Transverse colon (tissue), 4 donors: ENCODE data around the gene ROPN1. TPM values are rescaled to one million over a fixed set of nuclear protein-coding genes. Genes with fewer than 3 reads are reported as not detected.
A peak's percentile ranks its signal among the peaks of the same experiment; 100 is the strongest.
"Not testable (repeated sequence)": the region's sequence is repeated elsewhere in the genome, so short reads cannot be mapped to it uniquely, and the experiment has no call there.

Source experiments
- DNase-seq: peaks from one replicate; pipeline ENCODE4 v3.0.0-alpha.2; 2019
- H3K27ac ChIP-seq, 4 donors: fragments of 200-600 bp; sonication (generic); 2 replicates each; pipeline ENCODE4 v1.5.1; 2016 to 2018; ENCODE audit warnings: inconsistent platforms in 4 of 4
- H3K27me3 ChIP-seq: fragments of 200-600 bp; sonication (generic); 2 replicates; pipeline ENCODE4 v1.5.1; 2017; ENCODE audit warnings: inconsistent platforms
- H3K36me3 ChIP-seq, 4 donors: fragments of 200-600 bp; sonication (generic); 2 replicates each; pipeline ENCODE4 v1.5.1; 2017 to 2019; ENCODE audit warnings: inconsistent platforms in 4 of 4
- H3K4me1 ChIP-seq, 4 donors: fragments of 200-600 bp; sonication (generic); 2 replicates each; pipeline ENCODE4 v1.5.1; 2017 to 2020; ENCODE audit warnings: inconsistent platforms in 4 of 4
- H3K4me3 ChIP-seq, 4 donors: fragments of 200-600 bp; sonication (generic); 1 replicate in 1 of 4; 2 replicates in 3 of 4; pipeline versions ENCODE4 v1.5.1 to v1.6.1; 2017 to 2019; ENCODE audit warnings: inconsistent platforms in 4 of 4
- H3K9me3 ChIP-seq, 2 donors: fragments of 200-600 bp; sonication (generic); 2 replicates each; pipeline ENCODE4 v1.5.1; 2017 to 2019; ENCODE audit warnings: inconsistent platforms in 2 of 2
- EP300 ChIP-seq: sonication (generic); formaldehyde crosslinking; IDR thresholded peaks from one replicate; pipeline ENCODE4 v1.6.1; 2017; ENCODE audit warnings: antibody characterized with exemption, low read depth
- POLR2A ChIP-seq: fragments of 450-650 bp; IDR thresholded peaks from one replicate; pipeline ENCODE4 v1.6.1; 2016; ENCODE audit warnings: antibody characterized with exemption, mild to moderate bottlenecking, moderate library complexity
- POLR2AphosphoS5 ChIP-seq, 3 donors: sonication (generic); formaldehyde crosslinking; IDR thresholded peaks; one replicate each; pipeline ENCODE4 v1.6.1; 2016; ENCODE audit warnings: antibody characterized with exemption in 3 of 3
- WGBS, 2 donors: methylation state at CpG; one replicate each; pipeline ENCODE4 v1.1.5; 2018; ENCODE audit warnings: low coverage in 1 of 2; 5-methylcytosine and 5-hydroxymethylcytosine counted together
- in situ Hi-C, 4 donors: fragments of 200-750 bp; cut with MboI; loops; one replicate each; pipeline versions ENCODE4 v1.15.0 to v1.15.1; 2017; ENCODE audit warnings: low sequenced_read_pairs in 3 of 4, low pct_ligation_motif_present in 1 of 4, low pct_unique_long_range_greater_than_20kb in 1 of 4
- intact Hi-C: fragments of 100-400 bp; cut with DNase I; formaldehyde crosslinking; loops from one replicate; pipeline ENCODE4 v1.15.1; 2023; ENCODE audit warnings: low total_unique reads
- total RNA-seq, 4 donors: library from RNA; depleted of rRNA; stranded (reverse); fragments of >200 nt; gene quantifications; one replicate each; pipeline ENCODE4 v1.1.0, GENCODE V29; 2016
- TF ChIP-seq, protein P1 (sequence below), 5 experiments: fragments of 200-600 bp in 3 of 5; fragments of 450-650 bp in 2 of 5; sonication (generic) in 3 of 5; IDR thresholded peaks; 1 replicate in 2 of 5; 2 replicates in 3 of 5; pipeline ENCODE4 v1.5.1; 2016 to 2017; ENCODE audit warnings: antibody characterized with exemption in 5 of 5, inconsistent platforms in 3 of 5, mild to moderate bottlenecking in 2 of 5, moderate library complexity in 1 of 5

Gene ROPN1
- total RNA-seq = 1 to 10 TPM in 3 of 4 donors, not detected in 1; 1.9 to 3.4 (median 3.0) TPM

DNA sequence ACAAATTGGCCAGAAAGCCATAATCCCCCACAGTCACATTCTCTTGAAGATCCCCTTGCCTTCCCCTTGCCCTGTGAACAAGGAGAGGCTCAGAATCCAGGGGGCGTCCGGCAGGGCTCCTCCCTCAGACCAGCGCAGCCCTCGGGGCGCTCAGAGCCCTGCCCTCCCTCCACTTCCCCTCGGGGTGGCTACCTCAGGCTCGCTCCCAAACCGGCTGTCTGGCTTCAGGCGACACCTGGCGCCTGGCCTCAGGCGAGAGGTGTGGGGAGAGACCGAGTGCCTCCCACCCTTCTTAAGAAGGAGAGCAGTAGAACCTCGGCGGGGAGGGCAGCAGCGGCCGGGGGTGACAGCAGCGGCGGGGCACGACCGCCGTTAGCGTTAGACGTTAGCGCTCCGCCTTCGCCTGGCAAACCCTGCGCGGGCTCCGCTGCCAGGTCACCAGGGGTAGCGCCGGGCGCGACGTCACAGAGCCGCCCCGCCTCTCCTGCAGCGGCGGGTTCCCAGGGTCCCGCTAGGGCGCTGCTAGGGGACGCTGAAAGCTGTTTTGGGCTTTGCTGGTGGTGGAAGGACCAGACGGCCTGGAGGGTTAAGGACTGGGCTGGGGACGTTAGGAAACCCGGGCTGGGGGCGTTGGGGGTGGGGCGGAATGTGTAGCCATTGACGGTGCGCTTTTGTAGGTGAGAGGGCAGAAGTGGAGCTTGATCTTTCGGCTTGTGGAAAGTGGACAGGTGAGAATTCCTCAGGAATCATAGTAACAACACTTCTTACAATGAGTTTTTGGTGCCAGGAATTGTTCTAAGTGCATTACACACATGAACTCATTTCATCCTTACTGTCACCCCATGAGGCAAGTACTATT lies at the start of gene ROPN1:
Gene ROPN1, minus strand, starts transcription at position 395 of the 859 bp plus-strand sequence. CDS start 11,643 bp downstream, outside the sequence.
- WGBS, 2 donors = 9% methylated on average over 8 of the region's 49 CpGs; no CpG with 5 or more reads in 1 of the 2 donors
- H3K9me3 ChIP-seq, H3K27me3 ChIP-seq, H3K27ac ChIP-seq, DNase-seq, H3K4me1 ChIP-seq, in situ Hi-C loops, H3K36me3 ChIP-seq, intact Hi-C loops, H3K4me3 ChIP-seq: not testable (repeated sequence)

DNA sequence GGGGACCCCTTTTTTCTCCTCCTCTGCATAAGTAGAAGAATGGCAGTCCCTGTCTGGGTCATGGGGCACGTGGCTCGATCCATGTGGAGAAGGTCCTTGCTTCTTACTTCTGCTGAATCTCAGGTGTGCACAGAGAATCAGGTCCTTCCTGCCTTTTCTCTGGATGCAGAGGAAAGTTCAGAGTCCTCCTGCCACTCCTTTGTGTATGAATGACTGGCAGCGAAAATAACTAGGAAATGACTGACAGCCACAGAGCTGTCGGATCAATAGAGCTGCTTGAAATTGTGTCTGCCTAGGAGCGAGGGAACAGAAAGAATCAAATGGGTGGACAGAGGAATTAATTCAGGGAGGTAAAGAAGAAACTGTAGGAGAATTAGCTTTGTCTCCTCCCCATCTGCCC lies 49.6 kb upstream of the ROPN1 start:
- no peaks in the 10 kb centered on the region for H3K36me3 ChIP-seq
- intact Hi-C loops = no loop called here
- no peaks in the 10 kb centered on the region for H3K9me3 ChIP-seq
- no peaks in the 10 kb centered on the region for H3K27me3 ChIP-seq
- DNase-seq = peak; percentile 37
- 55 to 73% methylated on average over 2 to 5 of the region's 5 CpGs for WGBS, 2 donors
- H3K4me3 ChIP-seq = peak overlapping the region in 1 of 4 donors; percentile 6
- H3K27ac ChIP-seq = peak overlapping the region; percentile 47 to 72 (median 66)
- TF ChIP-seq POLR2AphosphoS5 (IDR thresholded peaks at IDR 0.05) (no peak), EP300 (no peak), POLR2A (no peak)
- TF ChIP-seq, protein P1, sequence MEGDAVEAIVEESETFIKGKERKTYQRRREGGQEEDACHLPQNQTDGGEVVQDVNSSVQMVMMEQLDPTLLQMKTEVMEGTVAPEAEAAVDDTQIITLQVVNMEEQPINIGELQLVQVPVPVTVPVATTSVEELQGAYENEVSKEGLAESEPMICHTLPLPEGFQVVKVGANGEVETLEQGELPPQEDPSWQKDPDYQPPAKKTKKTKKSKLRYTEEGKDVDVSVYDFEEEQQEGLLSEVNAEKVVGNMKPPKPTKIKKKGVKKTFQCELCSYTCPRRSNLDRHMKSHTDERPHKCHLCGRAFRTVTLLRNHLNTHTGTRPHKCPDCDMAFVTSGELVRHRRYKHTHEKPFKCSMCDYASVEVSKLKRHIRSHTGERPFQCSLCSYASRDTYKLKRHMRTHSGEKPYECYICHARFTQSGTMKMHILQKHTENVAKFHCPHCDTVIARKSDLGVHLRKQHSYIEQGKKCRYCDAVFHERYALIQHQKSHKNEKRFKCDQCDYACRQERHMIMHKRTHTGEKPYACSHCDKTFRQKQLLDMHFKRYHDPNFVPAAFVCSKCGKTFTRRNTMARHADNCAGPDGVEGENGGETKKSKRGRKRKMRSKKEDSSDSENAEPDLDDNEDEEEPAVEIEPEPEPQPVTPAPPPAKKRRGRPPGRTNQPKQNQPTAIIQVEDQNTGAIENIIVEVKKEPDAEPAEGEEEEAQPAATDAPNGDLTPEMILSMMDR (IDR thresholded peaks at IDR 0.05) = no peak
- peaks cover 0 to 12% (median 6%) of the 10 kb centered on the region in 4 donors for H3K4me1 ChIP-seq
- in situ Hi-C loops = loop anchor here in 1 of 4 donors (25.0 kb wide), 2 partner anchors 246 to 421 kb away; no protein-coding TSS in a partner anchor

DNA sequence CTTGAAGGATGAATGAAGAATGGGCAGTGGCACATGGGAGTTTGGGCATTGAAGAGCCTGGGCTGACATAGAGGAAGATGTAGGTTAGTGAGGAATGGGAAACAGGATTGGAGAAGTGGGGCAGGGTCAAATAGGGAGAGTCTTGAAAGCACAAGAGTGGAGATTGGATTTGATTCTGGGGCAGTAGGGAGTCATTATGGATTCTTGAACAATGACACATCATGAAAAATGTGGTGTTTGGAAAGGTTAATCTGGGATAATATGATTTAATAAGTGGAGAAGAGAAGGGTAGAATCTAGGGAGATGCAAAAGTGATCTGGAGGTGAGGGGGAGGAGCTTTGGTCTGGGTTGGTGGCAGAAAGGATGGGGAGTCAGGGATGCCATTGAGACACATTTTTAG lies 45.4 kb upstream of the ROPN1 start:
- no peak for DNase-seq
- no peak overlapping the region for H3K27ac ChIP-seq
- no peak overlapping the region for H3K4me3 ChIP-seq

DNA sequence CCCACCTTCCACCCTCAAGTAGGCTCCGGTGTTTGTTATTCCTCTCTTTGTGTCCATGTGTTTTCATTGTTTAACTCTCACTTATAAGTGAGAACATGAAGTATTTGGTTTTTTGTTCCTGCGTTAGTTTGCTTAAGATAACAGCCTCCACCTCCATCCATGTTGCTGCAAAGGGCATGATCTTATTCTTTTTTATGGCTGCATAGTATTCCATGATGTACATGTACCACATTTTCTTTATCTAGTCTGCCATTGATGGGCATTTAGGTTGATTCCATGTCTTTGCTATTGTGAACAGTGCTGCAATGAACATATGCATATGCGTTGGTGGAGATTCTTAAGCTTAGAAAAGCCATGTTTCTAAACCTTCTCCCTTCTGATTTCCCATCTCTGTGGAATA lies 44.3 kb upstream of the ROPN1 start:
- H3K36me3 ChIP-seq, DNase-seq, intact Hi-C loops, H3K27ac ChIP-seq, H3K9me3 ChIP-seq, H3K4me3 ChIP-seq: not testable (repeated sequence)
- in situ Hi-C loops = loop anchor here in 1 of 4 donors (25.0 kb wide), 2 partner anchors 251 to 426 kb away; no protein-coding TSS in a partner anchor
- Histone ChIP-seq H3K4me1 (peaks cover 0 to 26% (median 16%) of the 10 kb centered on the region in 4 donors), H3K27me3 (peaks cover 32% of the 10 kb centered on the region)
- WGBS, 2 donors = 95 to 96% methylated on average over 3 of the region's 3 CpGs

More for the DNA sequence above, 45.4 kb upstream of the ROPN1 start:
- no peaks in the 10 kb centered on the region for H3K36me3 ChIP-seq
- H3K4me1 ChIP-seq = peaks cover 0 to 30% (median 15%) of the 10 kb centered on the region in 4 donors
- H3K9me3 ChIP-seq = no peaks in the 10 kb centered on the region
- in situ Hi-C loops (loop anchor here in 1 of 4 donors (25.0 kb wide), 2 partner anchors 250 to 425 kb away; no protein-coding TSS in a partner anchor), intact Hi-C loops (no loop called here)
- TF ChIP-seq EP300 (no peak), POLR2AphosphoS5 (IDR thresholded peaks at IDR 0.05) (no peak), POLR2A (no peak)
- TF ChIP-seq, protein P1 (IDR thresholded peaks at IDR 0.05) = no peak
- H3K27me3 ChIP-seq = peaks cover 28% of the 10 kb centered on the region

DNA sequence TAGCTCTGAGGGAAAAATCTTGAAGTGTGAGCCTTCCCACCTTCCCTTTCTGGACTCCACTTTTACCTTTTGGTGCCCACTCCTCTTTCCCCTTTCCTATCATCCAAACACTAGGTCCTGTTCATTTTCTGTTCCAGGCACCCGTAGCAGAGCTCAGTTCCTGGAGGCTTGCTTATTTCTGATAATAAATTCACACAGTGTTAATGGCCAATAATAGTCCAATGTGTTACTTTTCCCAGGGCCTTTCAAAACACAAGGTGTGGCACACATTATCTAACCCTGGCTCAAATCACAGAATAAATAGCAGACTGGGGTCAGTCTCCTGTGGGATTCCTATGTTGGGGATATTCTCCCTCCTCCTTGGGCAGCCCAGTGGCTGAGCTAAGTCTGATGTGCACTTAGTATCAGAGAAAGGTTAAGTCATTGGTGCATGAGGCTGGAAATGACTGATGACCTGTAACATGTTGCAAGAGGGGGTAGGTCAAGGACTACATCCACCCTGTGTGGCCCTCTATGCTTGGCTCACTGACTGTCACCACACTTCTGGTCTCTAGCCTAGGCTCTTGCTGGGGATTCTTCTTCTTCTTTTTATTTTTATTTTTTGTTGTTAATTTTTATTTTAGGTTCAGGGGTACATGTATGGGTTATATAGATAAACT lies 43.7 kb upstream of the ROPN1 start:
- H3K4me1 ChIP-seq = peaks cover 0 to 22% (median 12%) of the 10 kb centered on the region in 4 donors
- intact Hi-C loops (no loop called here), in situ Hi-C loops (loop anchor here in 1 of 4 donors (25.0 kb wide), 2 partner anchors 252 to 427 kb away; no protein-coding TSS in a partner anchor)
- WGBS, 2 donors = 79 to 100% methylated on average over 1 of the region's 1 CpG
- H3K4me3 ChIP-seq = no peak overlapping the region
- H3K9me3 ChIP-seq = no peaks in the 10 kb centered on the region
- TF ChIP-seq, protein P1 (IDR thresholded peaks at IDR 0.05) = no peak
- TF ChIP-seq POLR2A (no peak), POLR2AphosphoS5 (IDR thresholded peaks at IDR 0.05) (no peak), EP300 (no peak)
- H3K27ac ChIP-seq = no peak overlapping the region
- DNase-seq = no peak
- H3K36me3 ChIP-seq = no peaks in the 10 kb centered on the region
- H3K27me3 ChIP-seq = peaks cover 32% of the 10 kb centered on the region
